ENCODE data around the gene BASP1.

Gene BASP1

DNA sequence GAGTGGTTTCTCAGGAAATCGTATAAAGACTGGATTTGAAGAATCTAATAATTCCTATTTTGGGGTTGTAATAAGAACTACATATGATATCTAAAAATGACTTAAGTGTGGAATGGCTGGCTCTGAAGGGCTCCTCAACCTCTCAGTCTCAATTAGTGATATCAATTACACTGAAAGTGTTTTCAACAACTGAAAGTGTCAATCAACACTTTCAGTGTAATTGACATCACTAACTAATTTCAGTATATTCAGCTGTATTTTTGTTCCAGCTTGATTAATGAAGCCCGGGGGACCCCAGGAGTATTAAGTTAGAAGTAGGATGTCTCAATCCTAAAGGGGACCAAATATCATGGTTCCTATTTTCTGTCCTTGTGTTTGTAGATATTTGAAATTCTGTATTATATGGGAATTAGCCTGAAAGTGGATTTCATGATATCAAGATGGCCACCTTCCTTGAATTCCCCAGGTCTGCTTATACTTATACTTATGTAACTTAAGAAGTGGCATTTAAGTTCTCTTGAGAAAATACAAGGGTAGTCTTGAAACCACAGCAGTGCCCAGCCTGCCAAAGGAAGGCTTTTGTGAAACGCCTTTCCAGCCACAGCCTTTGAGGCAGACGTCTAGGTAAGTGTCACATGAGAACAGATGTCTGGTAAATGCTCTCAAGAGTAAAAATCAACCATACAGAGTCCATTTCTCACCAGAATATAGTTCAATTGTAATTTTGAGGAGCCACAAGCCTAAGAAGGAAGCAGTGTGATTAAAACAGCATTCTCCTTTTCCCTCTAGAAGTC, 4.6 kb downstream of the BASP1 start:
- no peak for DNase-seq (ENCODE audit: low read depth in 2 of 2, low spot score in 1 of 2)

DNA sequence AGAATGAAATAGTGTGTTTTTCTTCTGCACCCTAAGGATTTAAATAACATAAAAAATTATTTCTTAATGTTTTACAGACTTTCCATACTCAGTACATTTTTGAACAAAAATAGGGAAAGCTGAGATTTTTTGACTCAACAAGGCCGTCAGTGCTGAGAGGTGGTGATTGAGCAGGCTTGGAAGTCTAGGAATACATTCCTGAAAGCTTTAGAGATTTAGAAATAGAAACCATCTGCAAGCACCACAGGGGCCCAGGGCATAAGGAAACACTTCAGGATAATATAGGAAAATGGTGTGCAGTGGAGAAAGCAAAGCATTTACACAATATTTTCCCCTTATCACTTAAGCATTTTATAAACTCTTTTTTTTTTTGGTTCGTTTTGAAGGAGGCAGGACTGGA, 5.2 kb downstream of the BASP1 start:
- DNase-seq (ENCODE audit: low read depth in 2 of 2, low spot score in 1 of 2), result no peak

DNA sequence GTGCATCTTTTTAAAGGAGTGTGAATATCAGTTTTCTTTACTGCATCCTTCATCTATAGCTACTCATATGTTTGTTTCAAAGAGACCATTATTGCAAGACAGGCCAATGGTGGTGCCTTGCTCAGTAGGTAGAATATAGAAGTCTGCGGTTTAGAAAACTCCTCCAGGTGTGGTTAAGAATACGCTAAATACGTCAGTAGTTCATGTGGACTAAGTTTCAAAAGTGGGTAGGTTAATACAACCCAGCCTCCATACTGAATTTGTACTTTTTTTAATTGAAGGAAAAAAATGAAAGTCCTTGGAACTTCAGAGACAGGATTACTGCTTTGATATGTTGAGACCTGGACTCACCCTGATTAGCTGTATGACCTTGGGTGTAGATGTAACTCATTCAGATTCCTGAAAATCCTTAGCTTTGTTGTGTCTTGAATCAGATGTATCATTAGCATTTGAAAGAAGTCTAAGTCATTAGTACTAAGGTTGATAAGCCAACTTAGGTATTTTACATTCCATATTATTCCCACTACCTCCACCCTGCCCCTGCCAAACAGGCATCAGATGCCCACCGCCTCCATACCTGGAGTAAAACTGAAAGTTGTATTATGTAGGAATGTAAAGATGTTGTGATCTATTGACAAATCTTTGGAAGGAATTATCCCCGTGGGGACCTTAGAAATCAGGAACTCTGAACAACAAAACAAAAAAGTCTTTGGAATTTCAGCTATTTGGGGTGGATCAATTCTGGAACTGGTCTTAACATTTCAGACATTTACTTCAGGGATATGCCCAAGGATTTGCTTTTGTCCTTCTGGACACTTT, 6.1 kb downstream of the BASP1 start:
- DNase-seq (ENCODE audit: low read depth in 2 of 2, low spot score in 1 of 2), result no peak

DNA sequence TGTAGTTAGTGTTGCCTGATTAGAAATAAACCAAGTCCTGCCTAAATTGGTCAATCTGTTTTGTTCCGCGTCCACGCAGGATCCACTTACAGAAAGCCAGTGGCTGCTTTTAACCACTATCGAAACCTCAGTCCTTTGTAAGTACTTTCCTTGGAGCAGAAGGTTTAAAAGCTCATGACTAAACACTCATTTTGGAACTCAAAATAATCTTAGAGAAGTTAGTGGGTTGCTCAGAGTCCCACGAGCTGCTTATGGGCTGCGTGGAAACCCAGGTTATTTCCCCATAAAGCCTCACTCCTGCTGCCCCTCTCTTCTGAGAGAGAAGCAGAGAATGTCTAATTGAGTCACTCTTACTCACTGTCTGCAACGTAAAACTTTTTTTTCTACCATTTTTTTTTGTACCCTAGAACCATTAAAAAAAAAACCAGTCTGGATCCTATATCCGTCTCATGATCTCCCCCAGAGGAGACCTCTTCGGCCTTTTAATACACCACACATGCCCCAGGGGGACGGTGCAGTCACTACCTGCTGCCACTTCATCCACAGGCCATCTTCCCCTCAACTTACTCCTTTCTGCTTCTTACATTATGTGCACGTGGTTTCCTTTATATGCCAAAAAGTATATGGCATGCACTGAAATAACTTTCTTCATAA, 7.6 kb downstream of the BASP1 start:
- DNase-seq (ENCODE audit: low read depth in 2 of 2, low spot score in 1 of 2), result no peak

DNA sequence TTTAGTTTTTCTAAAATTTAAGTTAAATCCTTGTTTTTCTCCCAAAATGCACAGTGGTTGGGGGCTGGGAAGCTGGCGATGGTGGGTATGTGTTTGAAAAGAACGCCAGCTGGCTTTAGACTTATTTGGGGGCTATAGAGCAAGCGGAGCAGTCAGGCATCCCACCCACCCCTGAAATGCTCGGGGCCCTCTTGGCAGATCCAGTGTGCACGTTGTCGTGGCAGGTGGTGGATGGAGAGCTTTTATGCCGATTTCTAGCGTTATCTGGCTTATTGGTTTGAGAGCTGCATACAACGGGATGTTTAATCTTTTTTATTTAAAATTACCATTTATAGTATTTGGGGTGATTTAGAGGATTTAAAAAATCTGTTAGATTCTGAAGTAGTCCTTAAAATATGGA, 8.1 kb downstream of the BASP1 start:
- DNase-seq (ENCODE audit: low read depth in 2 of 2, low spot score in 1 of 2), result no peak

DNA sequence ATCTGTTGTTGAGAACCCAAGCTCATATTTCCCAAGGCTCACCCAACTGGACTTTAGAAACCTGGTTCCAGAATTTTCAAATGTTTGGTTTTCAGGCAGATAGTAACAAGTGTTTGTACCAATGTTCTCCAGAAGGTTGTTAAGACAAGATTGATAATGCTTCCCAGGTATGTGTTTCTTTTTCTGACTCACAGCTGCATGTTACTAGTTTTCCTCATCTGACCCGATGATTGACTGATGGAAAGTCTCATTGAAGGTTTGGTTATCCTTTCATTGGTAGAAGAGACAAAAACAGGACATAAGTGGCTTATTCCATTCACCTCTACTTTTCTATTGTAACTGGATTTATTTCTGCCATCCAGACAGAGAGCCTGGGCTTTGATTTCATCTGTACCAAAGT, 10.4 kb downstream of the BASP1 start:
- DNase-seq (ENCODE audit: low read depth in 2 of 2, low spot score in 1 of 2), result no peak

DNA sequence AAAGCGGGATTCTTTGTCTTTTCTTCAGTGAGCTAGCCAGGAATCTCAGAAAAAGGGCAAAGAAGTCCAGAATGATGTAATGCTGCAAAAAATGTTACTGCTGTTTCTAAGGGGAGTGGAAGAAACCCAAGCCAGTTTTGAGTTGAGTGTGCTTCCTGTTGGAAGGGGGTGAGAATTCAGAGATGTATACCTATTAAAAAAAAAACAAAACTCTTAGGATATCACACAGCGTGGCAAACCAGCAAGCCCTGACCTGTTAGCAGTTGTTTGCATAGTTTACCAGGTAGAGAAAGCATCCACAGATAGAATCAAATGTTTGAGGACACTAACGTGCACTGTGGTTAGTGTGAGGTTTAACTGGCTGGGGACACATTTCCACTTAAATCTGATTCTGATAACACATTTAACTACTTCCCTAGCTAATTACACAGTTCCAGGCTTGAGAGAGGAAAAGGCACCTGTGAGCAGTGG, 11.4 kb downstream of the BASP1 start:
- no peak for DNase-seq (ENCODE audit: low read depth in 2 of 2, low spot score in 1 of 2)

DNA sequence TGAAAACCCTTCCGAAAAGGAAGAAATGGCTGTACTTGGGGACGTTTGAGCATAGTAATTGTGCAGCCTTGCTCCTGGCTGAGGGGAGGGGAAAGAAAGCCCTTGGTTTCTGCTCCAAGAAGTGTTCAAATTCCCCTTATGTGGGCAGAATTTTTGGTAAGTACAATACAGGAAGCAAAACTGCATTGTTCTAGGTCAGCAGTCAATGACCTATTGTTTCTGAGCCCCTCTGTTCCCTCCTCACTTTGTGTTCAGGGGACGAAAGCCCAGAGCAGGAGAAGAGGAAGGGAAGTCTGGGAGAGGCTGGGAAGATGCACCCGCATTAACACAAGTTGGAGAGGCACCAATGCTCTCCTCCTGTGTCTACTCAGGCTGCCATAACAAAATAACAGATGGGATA, 11.9 kb downstream of the BASP1 start:
- DNase-seq (ENCODE audit: low read depth in 2 of 2, low spot score in 1 of 2), result no peak

DNA sequence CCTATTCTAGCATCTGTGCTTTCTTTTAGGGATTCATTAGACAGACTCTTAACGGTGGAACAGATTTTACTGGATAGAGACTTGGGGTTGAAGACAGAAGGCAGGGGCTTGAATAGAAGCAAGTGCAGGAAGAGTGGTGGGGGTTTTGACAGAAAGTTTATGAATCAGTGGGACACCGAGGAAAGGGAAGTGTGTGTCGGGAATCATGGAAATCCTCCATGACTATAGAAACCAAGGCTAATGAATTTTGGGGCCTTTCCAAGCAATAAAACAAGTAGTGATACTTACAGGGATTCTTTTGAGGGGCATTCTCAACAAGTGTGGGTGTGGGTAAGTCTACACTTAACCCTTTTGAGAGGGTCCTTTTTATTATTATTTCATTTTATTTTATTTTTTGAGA, 12.8 kb downstream of the BASP1 start:
- DNase-seq (ENCODE audit: low read depth in 2 of 2, low spot score in 1 of 2), result no peak

DNA sequence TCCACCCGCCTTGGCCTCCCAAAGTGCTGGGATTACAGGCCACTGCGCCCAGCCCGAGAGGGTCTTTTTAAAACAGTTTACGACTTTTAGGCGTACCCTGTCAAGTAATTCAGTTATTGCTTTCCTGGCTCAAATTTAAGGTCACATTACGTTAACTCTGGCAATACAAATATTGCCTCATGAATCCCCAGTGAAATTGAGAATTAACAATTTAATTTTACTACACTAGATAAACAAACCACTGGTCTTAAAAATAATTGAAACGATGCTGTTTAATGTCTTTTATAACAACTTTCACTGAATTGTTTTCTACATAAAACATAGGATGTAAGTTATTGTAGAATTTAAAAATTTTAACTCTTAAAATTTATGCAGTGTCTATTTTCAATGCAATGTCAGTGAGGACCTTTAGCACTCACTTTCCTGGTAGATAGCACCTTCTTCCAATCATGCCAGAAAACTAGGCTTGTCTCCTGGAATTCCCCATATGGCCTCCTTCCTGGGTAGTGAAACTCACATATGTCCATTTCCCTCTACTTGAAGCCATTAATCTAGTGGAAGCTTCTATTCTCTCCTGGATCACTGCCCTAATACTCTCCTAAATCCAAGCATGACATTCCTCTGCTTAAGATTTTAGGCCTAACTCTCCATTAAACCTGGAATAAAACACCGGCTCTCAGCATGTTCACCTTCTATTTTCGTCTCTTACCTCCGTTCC, 13.5 kb downstream of the BASP1 start:
- no peak for DNase-seq (ENCODE audit: low read depth in 2 of 2, low spot score in 1 of 2)

DNA sequence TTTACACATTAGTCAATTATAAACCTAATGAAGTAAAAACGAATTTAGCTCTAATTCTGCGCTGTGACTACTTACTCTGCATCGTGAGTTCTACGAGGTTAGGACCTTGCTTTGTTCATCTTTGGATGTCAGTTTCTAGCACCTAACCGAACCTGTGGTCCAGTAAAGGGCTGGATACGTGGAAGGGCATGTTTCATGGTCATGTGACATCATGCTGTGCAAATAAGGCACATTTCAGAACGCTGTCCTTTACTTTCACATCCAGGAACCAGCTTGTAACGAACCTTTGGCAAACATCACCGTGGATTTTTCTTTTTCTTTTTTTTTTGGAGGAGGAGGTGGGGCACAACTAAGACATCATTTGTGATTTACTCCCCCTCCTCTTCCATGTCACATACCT, 15.0 kb downstream of the BASP1 start:
- DNase-seq (ENCODE audit: low read depth in 2 of 2, low spot score in 1 of 2), result no peak

DNA sequence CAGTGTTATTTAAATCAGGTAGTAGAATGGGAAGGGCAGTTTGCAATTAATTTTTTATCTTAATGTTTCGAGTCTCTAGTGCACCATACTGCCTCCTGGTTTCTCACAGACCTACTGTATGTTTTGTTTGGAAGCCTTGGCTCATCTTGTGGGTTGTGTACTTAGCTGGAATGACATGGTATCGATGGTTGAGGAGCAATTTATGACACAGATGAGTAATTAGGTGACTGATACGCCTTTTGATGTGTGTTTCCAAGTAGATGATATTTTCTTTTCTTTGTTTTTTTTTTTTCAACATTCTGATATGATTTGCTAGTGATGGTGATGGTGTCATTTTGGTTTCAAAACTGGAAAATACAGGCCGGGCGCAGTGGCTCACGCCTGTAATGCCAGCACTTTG, 16.1 kb downstream of the BASP1 start:
- no peak for DNase-seq (ENCODE audit: low read depth in 2 of 2, low spot score in 1 of 2)

DNA sequence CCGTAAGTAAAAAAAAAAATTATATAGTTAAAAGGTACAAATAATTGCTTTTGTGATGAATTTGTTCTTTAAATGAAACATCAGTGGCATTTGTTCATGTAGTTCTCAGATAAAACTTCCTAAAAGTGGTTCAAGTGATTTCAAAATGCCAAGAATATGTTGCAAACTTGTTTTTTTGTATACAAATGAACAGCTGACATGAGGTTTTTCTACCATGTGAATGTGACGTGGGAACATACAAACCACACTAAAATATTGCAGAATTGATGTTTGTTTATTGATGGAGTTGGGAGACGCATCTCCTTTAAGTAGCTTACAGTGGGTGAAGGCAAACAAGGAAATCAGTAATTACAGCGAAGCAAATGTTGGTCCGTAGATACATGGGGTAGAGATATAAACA, 16.9 kb downstream of the BASP1 start:
- no peak for DNase-seq (ENCODE audit: low read depth in 2 of 2, low spot score in 1 of 2)

DNA sequence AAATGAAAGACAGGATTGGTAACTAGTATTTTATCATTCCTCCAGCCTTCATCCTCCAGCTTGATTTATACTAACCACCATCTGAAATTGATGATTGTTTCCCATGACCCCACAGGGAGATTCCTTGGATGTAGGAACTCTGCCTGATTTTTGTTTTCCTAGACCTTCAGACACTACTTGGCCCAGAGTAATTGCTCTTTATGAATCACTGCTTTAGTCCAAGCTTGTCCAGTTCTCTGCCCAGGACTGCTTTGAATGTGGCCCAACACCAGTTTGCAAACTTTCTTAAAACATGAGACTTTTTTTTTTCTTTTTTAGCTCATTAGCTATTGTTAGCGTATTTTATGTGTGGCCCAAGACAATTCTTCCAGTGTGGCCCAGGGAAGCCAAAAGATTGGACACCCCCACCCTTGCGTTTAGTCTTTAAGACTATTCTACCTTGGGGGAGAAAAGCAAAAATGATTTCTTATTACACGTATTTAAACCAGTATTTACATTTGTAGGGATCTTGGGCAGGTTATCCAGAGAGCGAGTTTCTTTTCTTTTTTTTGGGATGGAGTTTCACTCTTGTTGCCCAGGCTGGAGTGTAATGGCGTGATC, 18.4 kb downstream of the BASP1 start:
- DNase-seq (ENCODE audit: low read depth in 2 of 2, low spot score in 1 of 2), result no peak

DNA sequence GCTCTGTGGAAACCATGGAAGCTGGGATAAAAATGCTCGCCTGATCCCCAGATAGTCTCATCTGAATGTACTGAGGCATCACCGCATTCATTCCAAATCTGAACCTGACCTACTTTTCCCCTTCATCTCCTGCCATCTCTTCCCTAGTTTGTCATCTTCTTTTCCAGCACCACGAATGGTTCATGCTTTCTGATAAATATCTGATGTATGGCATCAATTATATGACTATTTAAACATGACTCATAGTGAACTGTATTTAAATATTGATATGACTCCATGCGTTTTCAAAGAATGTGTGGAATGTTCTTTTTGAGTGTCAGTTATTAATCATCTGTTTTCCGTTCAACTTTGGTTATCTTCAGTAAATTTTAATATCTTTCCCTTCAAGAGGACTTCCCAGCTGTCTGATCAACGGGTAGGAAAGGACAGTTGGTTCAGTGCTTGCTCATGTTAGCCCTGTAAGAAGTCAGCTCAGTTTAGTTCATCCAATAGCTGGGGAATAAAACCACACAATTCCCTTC, 21.1 kb downstream of the BASP1 start:
- no peak for DNase-seq (ENCODE audit: low read depth in 2 of 2, low spot score in 1 of 2)

DNA sequence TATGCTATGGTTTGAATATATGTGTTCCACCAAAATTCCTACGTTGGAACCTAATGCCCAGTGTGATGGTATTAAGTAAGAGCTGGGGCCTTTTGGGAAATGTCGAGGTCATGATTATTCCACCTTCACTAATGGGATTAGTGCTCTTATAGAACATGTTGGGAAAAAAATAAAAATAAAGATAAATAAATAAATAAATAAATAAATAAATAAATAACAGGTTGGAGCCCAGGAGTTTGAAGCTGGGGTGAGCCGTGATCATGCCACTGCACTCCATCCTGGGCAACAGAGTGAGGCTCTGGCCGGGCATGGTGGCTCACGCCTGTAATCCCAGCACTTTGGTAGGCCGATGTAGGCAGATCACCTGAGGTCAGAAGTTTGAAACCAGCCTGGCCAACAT, 22.5 kb downstream of the BASP1 start:
- no peak for DNase-seq (ENCODE audit: low read depth in 2 of 2, low spot score in 1 of 2)

DNA sequence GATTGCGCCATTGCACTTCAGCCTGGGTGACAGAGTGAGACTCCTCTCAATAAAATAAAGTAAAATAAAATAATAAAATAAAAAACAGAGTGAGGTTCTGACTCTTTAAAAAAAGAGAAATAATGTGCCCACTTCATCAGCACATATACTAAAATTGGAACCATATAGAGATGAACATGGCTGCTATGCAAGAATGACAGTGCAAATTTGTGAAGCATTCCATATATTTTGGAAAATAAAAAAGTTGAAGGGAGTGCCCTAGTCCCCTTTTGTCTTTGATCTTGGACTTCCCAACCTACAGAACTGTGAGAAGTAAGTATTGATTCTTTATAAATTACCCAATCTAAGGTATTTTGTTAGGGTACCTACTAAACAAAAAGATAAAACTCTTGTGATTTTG, 23.1 kb downstream of the BASP1 start:
- no peak for DNase-seq (ENCODE audit: low read depth in 2 of 2, low spot score in 1 of 2)

DNA sequence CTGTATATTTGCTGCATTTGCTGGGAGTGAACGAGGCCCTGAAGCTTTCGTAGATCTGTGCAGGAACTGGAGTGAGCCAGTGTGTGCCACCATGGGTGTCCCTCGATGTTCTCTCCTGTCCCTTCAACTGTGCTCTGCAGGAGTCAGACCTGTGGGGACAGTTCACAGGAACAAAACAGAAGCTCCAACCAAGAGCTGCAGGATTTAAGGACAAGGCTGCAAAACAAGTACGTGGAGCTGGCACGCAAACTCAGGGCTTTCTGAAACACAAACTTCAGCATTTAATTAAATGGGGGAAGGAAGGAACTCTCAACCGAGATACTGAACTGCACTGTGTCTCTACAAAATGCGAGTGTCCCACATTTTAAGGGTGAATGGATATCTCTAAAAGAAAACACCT, 24.2 kb downstream of the BASP1 start:
- DNase-seq (ENCODE audit: low read depth in 2 of 2, low spot score in 1 of 2), result no peak

DNA sequence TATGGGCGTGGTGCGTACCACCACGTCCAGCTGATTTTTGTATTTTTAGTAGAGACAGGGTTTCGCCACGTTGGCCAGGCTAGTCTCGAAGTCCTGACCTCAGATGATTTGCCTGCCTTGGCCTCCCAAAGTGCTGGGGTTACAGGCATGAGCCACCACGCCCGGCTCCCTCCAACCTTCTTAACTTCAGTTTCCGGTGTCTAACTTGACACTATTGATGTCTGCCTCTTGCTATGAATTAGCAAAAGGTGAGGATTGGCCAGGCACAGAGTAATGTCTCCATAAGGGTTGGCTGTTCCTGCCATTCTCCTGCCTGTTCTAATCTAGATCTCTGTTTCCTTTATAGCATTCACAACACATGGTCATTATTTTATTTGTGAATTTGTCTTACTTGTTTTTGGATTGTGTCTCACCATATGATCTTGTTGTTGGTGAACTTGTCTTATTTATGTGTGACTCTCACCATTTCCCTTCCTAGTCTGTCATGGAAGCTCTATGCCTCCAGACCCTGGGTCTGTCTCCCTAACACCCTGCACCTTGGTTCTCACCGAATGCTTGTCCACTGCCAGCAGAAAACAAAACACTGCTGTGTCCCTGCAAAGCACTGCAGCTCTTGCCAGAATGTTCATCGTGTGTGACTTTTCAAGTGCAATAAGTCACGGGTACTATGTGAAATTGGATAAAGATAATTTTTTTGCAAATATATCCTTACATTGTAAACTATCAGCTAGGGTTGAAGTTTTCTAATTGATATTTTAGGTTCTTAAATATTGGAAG, 26.0 kb downstream of the BASP1 start:
- DNase-seq (ENCODE audit: low read depth in 2 of 2, low spot score in 1 of 2), result no peak

DNA sequence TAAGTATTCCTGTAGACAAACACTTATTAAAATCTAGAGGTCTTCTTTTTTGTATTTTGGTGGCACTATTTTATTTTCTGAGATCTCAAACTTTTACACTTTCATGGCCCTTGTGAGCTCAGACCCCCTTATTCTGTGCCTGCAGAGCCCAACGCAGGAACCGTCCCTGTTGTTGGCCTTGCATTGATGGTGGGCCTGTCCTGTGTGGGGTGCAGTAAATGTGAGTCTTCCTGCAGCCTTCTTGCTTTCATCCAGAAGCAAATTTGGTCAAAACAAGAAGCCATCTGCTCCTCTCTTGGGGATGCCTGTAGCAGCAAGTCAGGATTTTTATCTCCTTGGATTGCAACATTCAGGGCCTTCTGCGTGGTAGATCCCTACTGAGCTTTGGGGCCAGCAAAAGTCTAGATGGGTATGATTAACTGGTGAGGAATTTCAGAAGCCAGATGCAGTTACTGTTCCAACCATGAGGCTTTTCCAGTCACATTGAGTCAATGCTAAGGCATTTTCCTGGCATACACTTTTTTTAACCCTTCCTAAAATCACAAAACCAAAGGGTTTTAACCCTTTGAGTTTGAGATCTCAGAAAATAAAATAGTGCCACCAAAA, 31.7 kb downstream of the BASP1 start:
- DNase-seq (ENCODE audit: low read depth in 2 of 2, low spot score in 1 of 2), result no peak
